PC-9 (cell line): ENCODE results near the gene SUGCT.

Experiments
- CTCF ChIP-seq: fragments of 200-600 bp; sonication (generic); conservative IDR thresholded peaks from 2 replicates; pipeline ENCODE4 v1.6.1; 2017; ENCODE audit warnings: mixed run types, antibody characterized with exemption, mild to moderate bottlenecking, moderate library complexity
- EZH2 ChIP-seq: fragments of 200-600 bp; sonication (generic); IDR thresholded peaks from 2 replicates; pipeline ENCODE4 v1.8.0; 2017; ENCODE audit warnings: antibody characterized with exemption, low read depth

- TF ChIP-seq CTCF (no peak), EZH2 (no peak)
Measured at GRCh38 chr7:40656349-40656748, 521.5 kb downstream of the SUGCT start.
